Activated T-cell treated with anti-CD3 and anti-CD28 coated beads, Interleukin-2, amount 50 U/mL, for 1 hour (primary cell): ENCODE measurements around the gene PPIE.
"Not testable (repeated sequence)": the region's sequence is repeated elsewhere in the genome, so short reads cannot be mapped to it uniquely, and the experiment has no call there.

Experiments
- DNase-seq: peaks from one replicate; pipeline ENCODE4 v3.0.0-alpha.2; 2020

Gene PPIE

DNA sequence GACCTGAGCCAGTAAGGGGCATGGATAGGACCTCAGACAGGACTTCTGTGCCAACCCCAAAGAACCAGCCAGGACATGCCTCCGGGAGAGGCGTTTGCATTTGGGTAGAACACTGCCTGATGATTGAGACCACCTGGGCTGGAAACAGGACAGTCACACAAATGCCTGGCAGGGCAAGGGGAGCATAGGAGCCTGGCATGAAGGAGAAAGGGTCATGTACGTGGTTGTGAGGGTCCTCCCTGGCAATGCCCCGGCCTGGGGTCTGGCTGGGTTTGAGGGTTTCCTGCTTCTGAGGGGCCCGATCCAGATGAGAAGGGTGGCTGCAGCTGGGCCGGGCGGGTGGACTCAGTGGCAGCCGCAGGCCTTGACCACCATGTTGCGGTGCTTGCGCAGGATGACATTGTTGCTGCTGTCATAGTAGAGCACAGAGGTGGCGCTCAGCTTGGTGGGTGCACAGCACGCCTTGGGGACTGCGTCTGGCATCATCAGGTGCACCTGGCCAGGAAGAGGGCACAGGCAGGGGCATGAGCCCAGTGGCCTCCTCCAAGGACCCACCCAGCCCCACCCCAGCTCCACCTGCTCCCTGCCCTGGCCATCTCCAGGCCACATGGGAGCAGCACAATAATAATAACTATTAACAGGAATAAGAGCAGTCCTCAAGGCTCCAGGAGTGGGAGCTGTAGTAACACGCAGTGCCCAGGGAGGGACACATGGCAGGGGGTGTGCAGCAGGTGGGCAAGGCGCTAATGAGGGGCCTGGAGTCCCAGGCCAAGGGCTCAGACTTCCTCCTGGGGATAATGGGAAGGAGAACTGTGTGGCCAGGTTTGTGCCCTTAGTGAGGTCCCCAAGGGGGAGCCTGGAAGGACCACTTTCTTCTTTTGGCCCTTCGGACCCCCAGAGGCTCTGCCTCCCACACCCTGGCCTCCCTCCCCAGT, 21.7 kb downstream of the PPIE start:
- DNase-seq: no peak

GRCh38 chr1:39761016-39761415, 22.3 kb downstream of the PPIE start:
- DNase-seq: no peak

- no peak for DNase-seq
Measured at GRCh38 chr1:39761557-39762260, 23.0 kb downstream of the PPIE start.

DNA sequence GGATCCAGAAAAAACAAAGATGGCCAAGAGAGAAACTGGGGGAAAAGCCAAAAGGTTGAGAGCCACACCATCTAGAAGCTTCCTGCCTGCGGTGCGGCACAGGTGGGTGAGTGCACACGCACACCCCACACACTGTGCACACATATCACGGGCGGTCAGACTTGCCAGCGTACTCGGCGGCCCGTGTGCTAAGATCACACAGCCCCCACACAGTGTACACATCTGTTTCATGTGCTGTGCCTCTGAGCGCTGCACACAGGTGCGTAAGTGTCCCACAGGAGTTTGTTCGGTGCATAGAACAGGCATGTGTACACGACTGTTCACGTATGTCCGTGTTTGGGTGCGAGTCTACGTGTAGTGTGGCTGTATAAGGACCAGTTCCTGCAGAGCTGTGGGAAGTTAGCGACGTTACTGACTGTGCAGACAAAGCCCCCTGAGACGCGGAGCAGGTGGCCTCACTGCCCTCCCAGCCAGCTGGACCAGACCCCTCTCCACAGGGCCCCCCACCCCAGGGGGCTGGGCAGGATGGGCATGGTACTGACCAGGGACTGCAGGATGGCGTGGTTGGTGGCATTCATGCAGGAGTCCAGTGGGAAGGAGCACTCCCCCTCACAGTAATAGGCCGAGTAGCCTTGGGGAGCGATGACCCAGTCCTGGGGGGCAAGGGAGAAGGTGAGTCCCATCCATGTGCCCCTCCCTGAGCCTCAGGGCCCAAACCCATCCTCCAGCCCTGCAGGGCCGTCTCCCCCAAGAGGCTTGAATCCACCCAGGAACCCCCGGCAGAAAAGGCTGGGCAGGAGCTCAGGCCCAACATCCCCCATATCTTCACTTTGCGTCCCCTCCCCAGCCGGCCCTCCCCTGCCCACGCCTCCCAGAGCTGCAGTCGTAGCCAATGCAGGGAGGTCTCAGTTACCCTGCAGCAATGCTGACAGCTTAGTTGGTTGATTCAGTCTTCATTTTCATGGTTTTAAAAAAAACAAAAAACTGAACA, 24.2 kb downstream of the PPIE start:
- DNase-seq: no peak

GRCh38 chr1:39763619-39764374, 25.1 kb downstream of the PPIE start:
- DNase-seq: not testable (repeated sequence)

GRCh38 chr1:39764512-39764911, 25.8 kb downstream of the PPIE start:
- DNase-seq: not testable (repeated sequence)

GRCh38 chr1:39766466-39766865, 27.8 kb downstream of the PPIE start:
- DNase-seq: not testable (repeated sequence)

GRCh38 chr1:39769502-39769901, 30.8 kb downstream of the PPIE start:
- DNase-seq: not testable (repeated sequence)

DNA sequence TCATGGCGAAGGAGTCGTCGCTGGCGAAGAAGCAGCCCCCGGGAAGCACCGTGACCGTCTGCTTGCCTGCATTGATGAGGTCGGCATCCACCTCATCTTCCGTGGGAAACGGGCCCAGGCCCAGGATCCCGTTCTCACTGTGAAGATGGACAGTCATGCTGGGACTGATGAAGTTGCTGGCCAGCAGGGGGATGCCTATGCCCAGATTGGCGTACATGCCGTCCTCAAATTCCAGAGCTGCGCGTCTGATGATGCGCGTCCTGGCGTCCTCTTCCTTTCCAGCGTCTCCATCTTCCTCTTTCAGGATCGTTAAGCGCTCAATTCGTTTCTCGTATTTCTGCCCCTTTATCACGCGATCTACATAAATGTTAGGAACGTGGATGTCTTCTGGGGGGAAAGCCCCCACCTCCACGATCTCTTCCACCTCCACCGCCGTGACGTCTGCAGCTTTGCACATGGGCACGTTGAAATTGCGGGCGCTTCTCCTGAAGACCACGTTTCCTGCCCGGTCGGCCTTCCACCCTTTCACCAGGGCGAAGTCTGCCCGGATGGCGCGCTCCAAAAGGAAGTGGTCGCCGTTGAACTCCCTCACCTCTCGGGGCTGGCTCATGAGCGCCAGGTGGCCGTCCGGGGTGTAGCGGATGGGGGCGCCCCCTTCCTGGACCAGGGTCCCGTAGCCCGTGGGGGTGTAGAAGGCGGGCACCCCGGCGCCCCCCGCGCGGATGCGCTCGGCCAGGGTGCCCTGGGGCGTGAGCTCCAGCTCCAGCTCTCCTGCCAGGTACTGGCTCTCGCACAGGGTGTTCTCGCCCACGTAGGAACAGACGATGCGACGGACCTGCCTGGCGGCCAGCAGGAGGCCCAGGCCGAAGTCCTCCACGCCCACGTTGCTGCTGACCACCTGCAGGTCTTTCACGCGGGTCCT, 31.7 kb downstream of the PPIE start:
- not testable (repeated sequence) for DNase-seq

DNA sequence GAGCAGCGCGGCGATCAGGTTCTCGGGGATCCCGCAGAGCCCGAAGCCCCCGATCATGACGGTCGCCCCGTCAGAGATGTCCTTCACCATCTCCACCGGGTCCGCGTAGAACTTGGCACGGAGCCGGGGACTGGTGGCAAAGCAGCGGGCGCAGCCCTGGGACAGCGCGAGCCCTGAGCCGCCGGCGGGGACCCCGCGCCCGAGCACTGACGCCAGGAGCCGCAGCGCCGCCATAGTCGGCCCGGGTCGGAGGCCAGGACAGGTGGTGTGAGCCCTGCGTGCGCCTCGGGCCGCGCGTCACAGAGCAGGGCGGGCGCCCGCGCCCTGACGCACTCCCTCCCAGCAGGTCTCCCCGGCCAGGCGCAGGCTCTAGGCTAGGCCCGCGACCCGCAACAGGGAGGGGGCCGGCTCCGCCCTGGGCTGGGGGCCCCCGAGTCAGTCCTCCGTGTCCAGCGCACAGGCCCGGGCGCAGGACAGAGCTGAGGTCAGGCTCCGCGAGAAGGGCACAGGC, 32.4 kb downstream of the PPIE start, which contains the start of gene OXCT2:
Gene OXCT2 (minus strand): TSS at position 327 of the 511 bp plus-strand sequence. CDS start 93 bp downstream, at position 234.
- not testable (repeated sequence) for DNase-seq

DNA sequence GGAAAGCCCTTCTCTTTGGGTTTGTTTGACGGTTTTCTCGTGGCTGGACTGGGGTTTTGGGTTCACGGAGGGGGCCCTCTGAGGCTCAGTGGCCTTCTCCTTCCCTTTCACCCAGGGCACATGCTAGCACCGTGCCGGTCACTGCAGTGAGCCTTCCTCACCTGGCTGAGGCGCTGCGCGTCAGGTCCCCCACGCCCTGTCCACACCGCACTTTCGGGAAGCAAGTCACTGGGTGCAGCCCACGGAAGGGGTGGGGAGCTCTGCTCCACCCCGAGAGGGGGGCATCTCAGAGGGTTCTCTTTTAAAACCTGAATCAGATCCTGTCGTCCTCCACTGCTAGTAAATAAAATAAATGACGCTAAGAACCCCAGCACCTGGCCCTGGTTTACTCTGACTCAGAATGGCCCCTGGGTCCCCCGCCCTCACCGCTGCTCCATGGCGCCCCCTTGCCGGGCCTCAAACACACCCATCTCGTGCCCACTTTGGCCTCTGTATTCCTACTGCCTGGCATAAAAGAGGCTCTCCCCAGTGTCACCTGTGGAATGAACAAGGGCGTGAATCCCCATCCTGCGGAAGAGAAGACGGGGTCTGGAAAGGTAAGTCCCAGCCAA, 34.8 kb downstream of the PPIE start:
- not testable (repeated sequence) for DNase-seq

DNA sequence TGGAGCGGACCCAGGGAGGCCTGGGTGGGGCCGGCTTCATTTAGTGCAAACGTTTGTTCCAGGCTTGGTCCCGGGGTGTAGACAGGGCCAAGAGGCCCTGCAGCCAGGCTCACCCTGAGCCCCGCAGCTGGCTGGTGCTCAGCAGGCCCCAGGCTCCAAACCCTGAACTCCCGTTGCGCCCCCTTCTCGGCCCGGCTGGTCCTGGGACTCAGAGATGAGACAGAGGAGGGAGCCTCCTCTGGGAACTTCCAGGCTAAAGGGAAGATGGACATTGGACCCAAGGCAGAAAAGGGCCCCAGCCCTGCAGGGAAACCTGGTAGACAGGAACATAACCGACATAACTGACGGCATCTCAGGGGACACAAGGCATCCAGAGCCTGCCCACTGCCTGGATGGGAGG, 36.5 kb downstream of the PPIE start:
- not testable (repeated sequence) for DNase-seq

DNA sequence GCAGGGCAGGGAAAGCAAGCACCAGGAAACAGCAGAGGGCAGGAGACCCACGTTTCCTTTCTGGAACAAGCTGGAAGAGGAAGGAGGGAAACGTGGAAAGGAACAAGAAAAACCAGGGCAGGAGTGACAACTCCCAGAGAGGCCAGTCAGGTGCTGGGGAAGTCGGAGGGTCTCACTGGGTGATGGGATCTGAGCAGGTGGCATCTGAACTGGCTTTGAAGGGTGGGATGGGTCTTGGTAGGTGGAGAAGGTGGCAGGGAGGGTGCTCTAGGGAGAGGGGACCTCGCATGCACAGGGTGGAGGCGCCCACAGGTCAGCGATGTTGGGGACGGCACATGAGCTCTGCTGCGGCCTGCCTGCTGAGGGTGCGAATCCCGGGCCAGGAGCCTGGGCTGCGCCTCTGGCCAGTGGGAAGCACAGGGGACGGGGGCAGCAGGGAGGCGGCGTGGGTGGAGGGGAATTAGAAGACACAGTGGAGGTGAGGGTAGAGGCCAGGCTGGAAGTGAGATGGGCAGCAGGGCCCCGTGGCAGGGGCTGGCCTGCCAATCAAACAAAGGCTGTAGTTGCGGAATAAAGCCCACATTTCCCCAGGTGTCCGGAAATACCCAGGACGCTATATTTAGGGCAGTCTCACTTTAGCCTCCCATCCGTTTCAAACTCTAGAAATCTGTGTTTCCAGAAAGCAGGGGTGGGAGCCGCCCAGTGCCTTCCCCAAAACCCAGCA, 37.2 kb downstream of the PPIE start:
- not testable (repeated sequence) for DNase-seq

GRCh38 chr1:39776400-39776713, 37.7 kb downstream of the PPIE start:
- DNase-seq: no peak

- DNase-seq: no peak
Measured at GRCh38 chr1:39776886-39777285, 38.2 kb downstream of the PPIE start.

DNA sequence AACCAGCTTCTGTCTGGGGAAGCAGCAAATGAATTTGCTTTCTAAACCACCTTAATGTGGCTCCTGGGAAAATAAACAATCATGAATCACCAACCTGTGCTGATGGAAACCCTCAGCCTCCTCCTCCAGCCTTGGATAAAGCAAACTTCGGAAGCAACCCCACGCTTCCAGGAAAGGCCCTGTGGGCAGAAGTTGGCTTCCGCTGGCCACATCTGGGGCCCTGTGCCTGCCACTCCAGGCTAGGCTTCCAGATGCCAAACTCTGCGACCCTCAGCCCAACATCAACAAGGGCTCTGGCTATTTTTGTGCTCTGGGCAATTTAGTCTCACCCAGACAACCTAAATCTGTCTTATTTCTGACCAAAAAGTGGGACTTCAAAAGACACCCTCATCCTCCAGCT, 38.6 kb downstream of the PPIE start:
- DNase-seq: no peak

- DNase-seq: not testable (repeated sequence)
Measured at GRCh38 chr1:39777896-39778295, 39.2 kb downstream of the PPIE start.

- DNase-seq: not testable (repeated sequence)
Measured at GRCh38 chr1:39778463-39779099, 39.9 kb downstream of the PPIE start.

- DNase-seq: no peak
Measured at GRCh38 chr1:39779137-39779536, 40.5 kb downstream of the PPIE start.
